Neural progenitor cell (in vitro differentiated cells): ENCODE measurements around the gene RTN1. TPM values are rescaled to one million over a fixed set of nuclear protein-coding genes. Genes with fewer than 3 reads are reported as not detected.

Source experiments
- DNase-seq: peaks from one replicate; pipeline ENCODE4 v3.0.0-alpha.2; 2016; ENCODE audit warnings: low spot score
- H2AFZ ChIP-seq: fragments of 200-600 bp; sonication (generic); replicated peaks from 2 replicates; pipeline ENCODE4 v1.6.1; 2016; ENCODE audit warnings: antibody characterized with exemption
- H3F3A ChIP-seq: fragments of 200-600 bp; sonication (generic); 2 replicates; pipeline ENCODE4 v1.6.1; 2016; ENCODE audit warnings: antibody characterized with exemption, low read depth
- H3K27ac ChIP-seq: fragments of 200-600 bp; sonication (generic); 2 replicates; pipeline ENCODE4 v1.5.1; 2016; ENCODE audit warnings: mild to moderate bottlenecking
- H3K27me3 ChIP-seq: fragments of 200-600 bp; sonication (generic); 2 replicates; pipeline ENCODE4 v1.6.1; 2016; ENCODE audit warnings: mild to moderate bottlenecking, moderate library complexity
- H3K36me3 ChIP-seq: fragments of 200-600 bp; sonication (generic); 2 replicates; pipeline ENCODE4 v1.5.1; 2016
- H3K4me1 ChIP-seq: fragments of 200-600 bp; sonication (generic); 2 replicates; pipeline ENCODE4 v1.6.1; 2016; ENCODE audit warnings: mixed run types
- H3K4me2 ChIP-seq: fragments of 200-600 bp; sonication (generic); 2 replicates; pipeline ENCODE4 v1.6.1; 2016
- H3K4me3 ChIP-seq: fragments of 200-600 bp; sonication (generic); 2 replicates; pipeline ENCODE4 v1.5.1; 2016
- H3K79me2 ChIP-seq: fragments of 200-600 bp; sonication (generic); 2 replicates; pipeline ENCODE4 v1.6.1; 2016; ENCODE audit warnings: low read depth
- H3K9ac ChIP-seq: fragments of 200-600 bp; sonication (generic); 2 replicates; pipeline ENCODE4 v1.6.1; 2016
- H3K9me3 ChIP-seq: fragments of 200-600 bp; sonication (generic); 2 replicates; pipeline ENCODE4 v1.5.1; 2016; ENCODE audit warnings: low read depth
- H4K20me1 ChIP-seq: fragments of 200-600 bp; sonication (generic); 2 replicates; pipeline ENCODE4 v1.6.1; 2016; ENCODE audit warnings: low read depth
- H3K27ac Mint-ChIP-seq: 3 replicates; pipeline ENCODE4 v1.8.0; 2021; ENCODE audit warnings: mixed read lengths
- H3K27me3 Mint-ChIP-seq: 2 replicates; pipeline ENCODE4 v1.8.0; 2022; ENCODE audit warnings: low read depth, mild to moderate bottlenecking, inconsistent platforms, moderate library complexity, mixed read lengths; ENCODE audit not compliant: insufficient read depth
- H3K36me3 Mint-ChIP-seq: 3 replicates; pipeline ENCODE4 v1.8.0; 2021; ENCODE audit warnings: mixed read lengths
- H3K4me1 Mint-ChIP-seq: 3 replicates; pipeline ENCODE4 v1.8.0; 2021; ENCODE audit warnings: mixed read lengths
- H3K4me3 Mint-ChIP-seq: 3 replicates; pipeline ENCODE4 v1.8.0; 2021; ENCODE audit warnings: mild to moderate bottlenecking, moderate library complexity, mixed read lengths
- H3K9me3 Mint-ChIP-seq: 3 replicates; pipeline ENCODE4 v1.8.0; 2020; ENCODE audit warnings: mixed read lengths
- EZH2 ChIP-seq: fragments of 200-600 bp; sonication (generic); IDR thresholded peaks from 2 replicates; pipeline ENCODE4 v1.6.1; 2017; ENCODE audit warnings: antibody characterized with exemption, mild to moderate bottlenecking, moderate library complexity
- EZH2phosphoT487 ChIP-seq: fragments of 200-600 bp; sonication (generic); IDR thresholded peaks from 2 replicates; pipeline ENCODE4 v1.6.1; 2017; ENCODE audit warnings: antibody characterized with exemption
- total RNA-seq: library from RNA; depleted of rRNA; stranded (reverse); fragments of >200 nt; gene quantifications from 2 replicates; pipeline ENCODE4 v1.2.3, GENCODE V29; 2015; ENCODE audit warnings: low replicate concordance
- TF ChIP-seq, protein P1 (sequence below): fragments of 200-600 bp; sonication (generic); IDR thresholded peaks from 2 replicates; pipeline ENCODE4 v1.5.1; 2017; ENCODE audit warnings: antibody characterized with exemption, mild to moderate bottlenecking

RTN1 gene
- total RNA-seq, 1 donor from 2014 or later = 7.7 TPM

DNA sequence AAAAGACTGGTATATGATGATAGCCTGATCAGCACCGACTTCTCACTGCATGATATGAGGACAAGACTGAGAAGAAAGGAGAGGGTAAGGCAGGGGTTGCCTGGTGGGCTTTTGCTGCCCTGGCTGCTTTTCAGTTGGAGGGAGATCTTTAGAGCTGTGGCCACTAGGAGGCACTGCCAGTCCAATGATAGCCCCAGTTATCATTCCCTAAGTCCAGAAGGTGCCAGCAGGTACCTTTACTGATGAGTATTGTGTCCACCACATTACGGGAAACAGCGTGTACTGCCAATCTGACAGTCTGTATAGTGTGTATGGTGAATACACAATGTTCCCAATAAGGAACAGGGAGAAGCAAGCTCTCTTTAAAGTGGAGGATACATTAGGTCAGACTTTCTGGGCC is 238.2 kb downstream of the RTN1 start:
- Histone ChIP-seq H3K27ac (no peak overlapping the region), H3K27me3 (peaks cover 45% of the 10 kb centered on the region), H3K9me3 (no peaks in the 10 kb centered on the region), H3K4me3 (no peak overlapping the region), H3F3A (peaks cover 4% of the 10 kb centered on the region), H3K4me1 (peaks cover 9% of the 10 kb centered on the region), H4K20me1 (no peaks in the 10 kb centered on the region), H3K36me3 (no peaks in the 10 kb centered on the region), H3K9ac (no peak overlapping the region), H2AFZ (no peak overlapping the region), H3K4me2 (no peak overlapping the region), H3K79me2 (no peaks in the 10 kb centered on the region)
- Mint-ChIP-seq H3K27me3 (peaks cover 14% of the 10 kb centered on the region), H3K36me3 (no peaks in the 10 kb centered on the region), H3K27ac (no peak overlapping the region), H3K4me3 (no peak overlapping the region), H3K9me3 (no peaks in the 10 kb centered on the region), H3K4me1 (peaks cover 3% of the 10 kb centered on the region)
- peak; percentile 74 for DNase-seq
- TF ChIP-seq, protein P1, sequence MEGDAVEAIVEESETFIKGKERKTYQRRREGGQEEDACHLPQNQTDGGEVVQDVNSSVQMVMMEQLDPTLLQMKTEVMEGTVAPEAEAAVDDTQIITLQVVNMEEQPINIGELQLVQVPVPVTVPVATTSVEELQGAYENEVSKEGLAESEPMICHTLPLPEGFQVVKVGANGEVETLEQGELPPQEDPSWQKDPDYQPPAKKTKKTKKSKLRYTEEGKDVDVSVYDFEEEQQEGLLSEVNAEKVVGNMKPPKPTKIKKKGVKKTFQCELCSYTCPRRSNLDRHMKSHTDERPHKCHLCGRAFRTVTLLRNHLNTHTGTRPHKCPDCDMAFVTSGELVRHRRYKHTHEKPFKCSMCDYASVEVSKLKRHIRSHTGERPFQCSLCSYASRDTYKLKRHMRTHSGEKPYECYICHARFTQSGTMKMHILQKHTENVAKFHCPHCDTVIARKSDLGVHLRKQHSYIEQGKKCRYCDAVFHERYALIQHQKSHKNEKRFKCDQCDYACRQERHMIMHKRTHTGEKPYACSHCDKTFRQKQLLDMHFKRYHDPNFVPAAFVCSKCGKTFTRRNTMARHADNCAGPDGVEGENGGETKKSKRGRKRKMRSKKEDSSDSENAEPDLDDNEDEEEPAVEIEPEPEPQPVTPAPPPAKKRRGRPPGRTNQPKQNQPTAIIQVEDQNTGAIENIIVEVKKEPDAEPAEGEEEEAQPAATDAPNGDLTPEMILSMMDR = peak; percentile 74
- no peak for TF ChIP-seq EZH2phosphoT487
- no peak for TF ChIP-seq EZH2

DNA sequence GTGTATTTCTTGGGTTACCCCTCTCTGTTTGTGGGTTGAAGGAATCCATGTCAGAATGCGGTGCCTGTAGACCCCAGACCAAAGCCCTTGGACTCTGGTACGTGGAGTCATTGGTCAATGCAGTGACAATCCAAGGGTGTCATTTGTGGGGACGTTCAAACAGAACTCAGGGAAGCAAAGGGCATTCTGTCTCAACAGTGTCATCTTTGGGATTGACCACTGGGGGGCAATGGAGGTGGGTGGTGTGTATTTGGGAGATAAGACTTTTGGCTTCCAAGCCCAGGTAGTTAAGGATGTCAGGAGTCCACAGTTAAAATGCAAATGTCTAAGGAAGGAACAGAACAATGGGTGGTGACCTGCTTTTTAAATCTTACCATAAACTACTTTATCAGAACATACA is 239.3 kb downstream of the RTN1 start:
- no peaks in the 10 kb centered on the region for H3K79me2 ChIP-seq
- no peaks in the 10 kb centered on the region for H3K9me3 ChIP-seq
- Mint-ChIP-seq H3K4me1 (peaks cover 3% of the 10 kb centered on the region), H3K4me3 (peak overlapping the region; percentile 79), H3K27ac (no peak overlapping the region), H3K27me3 (peaks cover 14% of the 10 kb centered on the region), H3K36me3 (no peaks in the 10 kb centered on the region), H3K9me3 (no peaks in the 10 kb centered on the region)
- no peak overlapping the region for H3K4me2 ChIP-seq
- H4K20me1 ChIP-seq = no peaks in the 10 kb centered on the region
- H3K4me3 ChIP-seq = no peak overlapping the region
- H3F3A ChIP-seq = peaks cover 4% of the 10 kb centered on the region
- no peak overlapping the region for H3K27ac ChIP-seq
- H3K36me3 ChIP-seq = no peaks in the 10 kb centered on the region
- H3K4me1 ChIP-seq = peaks cover 9% of the 10 kb centered on the region
- H3K9ac ChIP-seq = no peak overlapping the region
- H2AFZ ChIP-seq = no peak overlapping the region
- TF ChIP-seq, protein P1 = peak; percentile 65
- no peak for TF ChIP-seq EZH2phosphoT487
- no peak for TF ChIP-seq EZH2
- peaks cover 45% of the 10 kb centered on the region for H3K27me3 ChIP-seq
- peak; percentile 61 for DNase-seq

DNA sequence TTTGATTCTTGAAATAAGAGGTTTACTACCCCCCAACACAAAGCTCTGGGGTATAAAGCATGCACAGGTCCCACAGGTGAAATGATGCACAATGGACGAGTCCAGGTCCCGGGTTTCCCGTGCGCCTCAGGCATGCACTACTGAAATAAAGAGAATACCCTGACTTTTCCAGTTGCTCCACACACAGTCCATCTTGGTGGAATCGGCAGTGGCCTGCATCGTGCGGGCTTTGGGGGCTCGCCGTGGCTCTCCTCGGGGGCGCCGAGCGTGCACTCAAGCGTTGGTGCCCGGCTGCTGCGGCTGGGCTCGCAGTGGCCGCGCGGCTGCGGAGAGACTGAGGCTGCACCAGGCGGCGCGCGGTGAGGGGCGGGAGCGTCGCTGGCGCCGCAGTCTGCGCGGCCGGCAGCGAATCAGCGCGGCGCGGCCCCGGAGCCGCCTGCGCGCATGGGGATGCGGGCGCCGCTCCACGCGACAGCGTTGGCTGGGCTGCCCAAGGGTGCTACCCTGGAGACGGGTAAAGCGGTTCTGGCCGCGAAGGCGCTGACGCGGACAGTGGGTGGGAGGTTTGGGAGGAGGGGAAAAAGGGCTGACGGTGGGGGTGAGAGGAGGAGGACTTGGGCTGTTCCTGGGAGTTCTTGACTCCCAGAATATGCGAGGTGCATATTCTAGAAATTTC is 240.2 kb downstream of the RTN1 start:
- H3K36me3 Mint-ChIP-seq = no peaks in the 10 kb centered on the region
- TF ChIP-seq, protein P1 = no peak
- TF ChIP-seq EZH2phosphoT487 (peak; percentile 12), EZH2 (peak; percentile 35)
- Histone ChIP-seq H3K27ac (no peak overlapping the region), H3K4me3 (peak overlapping the region; percentile 82), H3F3A (peaks cover 4% of the 10 kb centered on the region), H3K4me2 (peak overlapping the region; percentile 96), H4K20me1 (no peaks in the 10 kb centered on the region), H2AFZ (peak overlapping the region; percentile 98), H3K4me1 (peaks cover 9% of the 10 kb centered on the region), H3K27me3 (peaks cover 48% of the 10 kb centered on the region), H3K9me3 (no peaks in the 10 kb centered on the region), H3K9ac (no peak overlapping the region), H3K36me3 (no peaks in the 10 kb centered on the region), H3K79me2 (no peaks in the 10 kb centered on the region)
- peaks cover 3% of the 10 kb centered on the region for H3K4me1 Mint-ChIP-seq
- H3K27ac Mint-ChIP-seq = no peak overlapping the region
- H3K4me3 Mint-ChIP-seq = peak overlapping the region; percentile 84
- no peaks in the 10 kb centered on the region for H3K9me3 Mint-ChIP-seq
- H3K27me3 Mint-ChIP-seq = peaks cover 14% of the 10 kb centered on the region
- peak; percentile 82 for DNase-seq
